Measurements from ENCODE around the gene RNF144A.

DNA sequence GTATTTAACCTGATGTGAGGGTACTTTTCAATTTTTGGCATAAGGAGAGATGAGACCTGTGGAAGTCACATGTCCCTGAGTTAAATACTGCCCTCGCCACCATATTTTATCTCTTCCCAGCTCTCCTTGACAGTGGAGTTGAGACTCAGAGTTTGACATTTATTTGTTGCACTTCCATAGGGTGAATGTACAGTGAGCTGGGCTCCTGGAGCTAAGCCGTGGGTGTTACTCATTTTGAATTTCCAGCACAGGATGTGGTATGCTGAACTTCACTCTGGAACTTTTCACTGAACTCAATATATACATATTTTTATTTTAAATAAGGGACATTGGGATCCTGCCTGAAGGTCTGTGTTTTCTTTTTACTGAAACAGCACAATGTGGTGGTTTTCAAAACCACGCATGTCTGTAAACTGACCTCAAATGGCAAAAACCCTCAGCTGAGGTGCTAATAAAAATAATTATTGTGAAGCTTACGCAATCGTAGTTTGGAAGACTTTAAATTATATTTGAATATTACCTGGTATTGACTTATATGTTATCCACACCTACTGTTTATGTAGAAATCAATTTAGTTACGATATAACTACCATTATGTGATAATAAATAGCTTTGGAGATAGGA, 12.1 kb downstream of the RNF144A start:
- TF ChIP-seq, protein P1, sequence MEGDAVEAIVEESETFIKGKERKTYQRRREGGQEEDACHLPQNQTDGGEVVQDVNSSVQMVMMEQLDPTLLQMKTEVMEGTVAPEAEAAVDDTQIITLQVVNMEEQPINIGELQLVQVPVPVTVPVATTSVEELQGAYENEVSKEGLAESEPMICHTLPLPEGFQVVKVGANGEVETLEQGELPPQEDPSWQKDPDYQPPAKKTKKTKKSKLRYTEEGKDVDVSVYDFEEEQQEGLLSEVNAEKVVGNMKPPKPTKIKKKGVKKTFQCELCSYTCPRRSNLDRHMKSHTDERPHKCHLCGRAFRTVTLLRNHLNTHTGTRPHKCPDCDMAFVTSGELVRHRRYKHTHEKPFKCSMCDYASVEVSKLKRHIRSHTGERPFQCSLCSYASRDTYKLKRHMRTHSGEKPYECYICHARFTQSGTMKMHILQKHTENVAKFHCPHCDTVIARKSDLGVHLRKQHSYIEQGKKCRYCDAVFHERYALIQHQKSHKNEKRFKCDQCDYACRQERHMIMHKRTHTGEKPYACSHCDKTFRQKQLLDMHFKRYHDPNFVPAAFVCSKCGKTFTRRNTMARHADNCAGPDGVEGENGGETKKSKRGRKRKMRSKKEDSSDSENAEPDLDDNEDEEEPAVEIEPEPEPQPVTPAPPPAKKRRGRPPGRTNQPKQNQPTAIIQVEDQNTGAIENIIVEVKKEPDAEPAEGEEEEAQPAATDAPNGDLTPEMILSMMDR (IDR thresholded peaks at IDR 0.05) = no peak
- TF ChIP-seq POLR2A (IDR thresholded peaks at IDR 0.05) = no peak

Measured in right lobe of liver (tissue), 4 donors.